ENCODE measurements around the gene GJD3. TPM values are rescaled to one million over a fixed set of nuclear protein-coding genes. Genes with fewer than 3 reads are reported as not detected.

Gene GJD3
- total RNA-seq, 1 donor from 2014 or later: not detected

- no peak for TF ChIP-seq CTCF (IDR thresholded peaks at IDR 0.05)
- DNase-seq (ENCODE audit: low spot score in 2 of 2): no peak
- intact Hi-C loops (cut with DNase I): no loop called here
- H3K9me3 ChIP-seq: no peaks in the 10 kb centered on the region
- H3K27ac ChIP-seq: no peak overlapping the region
- H3K4me3 ChIP-seq: no peak overlapping the region
- no peaks in the 10 kb centered on the region for H3K27me3 ChIP-seq
- H3K36me3 ChIP-seq: peaks cover 10 to 16% of the 10 kb centered on the region in 2 donors
- peaks cover 0 to 4% of the 10 kb centered on the region in 2 donors for H3K4me1 ChIP-seq
Measured at GRCh38 chr17:40360091-40360490, 4.4 kb downstream of the GJD3 start.

GRCh38 chr17:40358323-40359038 lies 6.1 kb downstream of the GJD3 start:
- peak overlapping the region in 1 of 2 donors; percentile 31 for H3K27ac ChIP-seq
- peak overlapping the region; percentile 1 to 33 for H3K4me3 ChIP-seq

GRCh38 chr17:40356990-40357881 lies 7.3 kb downstream of the GJD3 start:
- Histone ChIP-seq H3K36me3 (peaks cover 26 to 42% of the 10 kb centered on the region in 2 donors), H3K9me3 (no peaks in the 10 kb centered on the region)
- intact Hi-C loops (cut with DNase I): loop anchor here (5.0 kb wide), 1 partner anchor 155 kb away; no protein-coding TSS in a partner anchor

More at GRCh38 chr17:40358323-40359038, 6.1 kb downstream of the GJD3 start:
- H3K36me3 ChIP-seq: peaks cover 19 to 30% of the 10 kb centered on the region in 2 donors
- H3K4me1 ChIP-seq: no peaks in the 10 kb centered on the region
- no peaks in the 10 kb centered on the region for H3K9me3 ChIP-seq
- H3K27me3 ChIP-seq: no peaks in the 10 kb centered on the region
- intact Hi-C loops (cut with DNase I): loop anchor here (1.0 to 5.0 kb wide), 5 partner anchors 56 to 202 kb away; no protein-coding TSS in a partner anchor
- peak; percentile 53 to 93 for DNase-seq (ENCODE audit: low spot score in 2 of 2)
- TF ChIP-seq CTCF (IDR thresholded peaks at IDR 0.05): peak; percentile 89 to 99 (median 95)

GRCh38 chr17:40355804-40356758 lies 8.5 kb downstream of the GJD3 start:
- H3K27ac ChIP-seq: no peak overlapping the region
- TF ChIP-seq CTCF (IDR thresholded peaks at IDR 0.05): no peak
- H3K4me3 ChIP-seq: no peak overlapping the region
- H3K36me3 ChIP-seq: peaks cover 37 to 53% of the 10 kb centered on the region in 2 donors
- intact Hi-C loops (cut with DNase I): loop anchor here (1.0 to 5.0 kb wide), 2 partner anchors 53 to 154 kb away; no protein-coding TSS in a partner anchor
- no peaks in the 10 kb centered on the region for H3K9me3 ChIP-seq
- H3K4me1 ChIP-seq: no peaks in the 10 kb centered on the region
- DNase-seq (ENCODE audit: low spot score in 2 of 2): peak in 1 of 2 donors; percentile 66
- no peaks in the 10 kb centered on the region for H3K27me3 ChIP-seq

More at GRCh38 chr17:40356990-40357881, 7.3 kb downstream of the GJD3 start:
- TF ChIP-seq CTCF (IDR thresholded peaks at IDR 0.05): no peak
- Histone ChIP-seq H3K27me3 (no peaks in the 10 kb centered on the region), H3K4me3 (no peak overlapping the region), H3K4me1 (no peaks in the 10 kb centered on the region), H3K27ac (peak overlapping the region; percentile 13 to 34)
- DNase-seq (ENCODE audit: low spot score in 2 of 2): no peak
